Activated CD4-positive, alpha-beta T cell treated with anti-CD3 and anti-CD28 coated beads for 36 hours (primary cell): ENCODE measurements around the gene EPS8L3. TPM values are rescaled to one million over a fixed set of nuclear protein-coding genes. Genes with fewer than 3 reads are reported as not detected.
"Not testable (repeated sequence)": the region's sequence is repeated elsewhere in the genome, so short reads cannot be mapped to it uniquely, and the experiment has no call there.

Experiments used
- ATAC-seq: fragments of 200-7000 bp; cut with Tn5 transposase; one replicate; pipeline ENCODE4 v1.10.0; 2021; ENCODE audit warnings: mild to moderate bottlenecking, moderate library complexity
- CTCF ChIA-PET: fragments of 350-600 bp; sonication (Branson Sonifier 250); formaldehyde crosslinking; loops from one replicate; lab custom pipeline; 2021; ENCODE audit warnings: antibody characterized with exemption; lab: Charles Lee
- POLR2A ChIA-PET: fragments of 350-600 bp; sonication (Branson Sonifier 250); formaldehyde crosslinking; loops from one replicate; lab custom pipeline; 2021; ENCODE audit warnings: antibody characterized with exemption, inconsistent platforms; lab: Charles Lee
- DNase-seq: peaks from one replicate; pipeline ENCODE4 v3.0.0-alpha.2; 2020
- H3K27ac Mint-ChIP-seq: one replicate; pipeline ENCODE4 v1.8.0; 2021; ENCODE audit warnings: mixed read lengths
- H3K27me3 Mint-ChIP-seq: one replicate; pipeline ENCODE4 v1.8.0; 2021; ENCODE audit warnings: mixed read lengths
- H3K36me3 Mint-ChIP-seq: one replicate; pipeline ENCODE4 v1.8.0; 2021; ENCODE audit warnings: low read depth, mixed read lengths
- H3K4me1 Mint-ChIP-seq: one replicate; pipeline ENCODE4 v1.8.0; 2021; ENCODE audit warnings: mixed read lengths
- H3K4me3 Mint-ChIP-seq: one replicate; pipeline ENCODE4 v1.8.0; 2021; ENCODE audit warnings: mild to moderate bottlenecking, moderate library complexity, mixed read lengths
- H3K9me3 Mint-ChIP-seq: one replicate; pipeline ENCODE4 v1.8.0; 2021; ENCODE audit warnings: low read depth, mixed read lengths
- intact Hi-C, 2 experiments: fragments of 100-400 bp; cut with DNase I in 1 of 2; cut with micrococcal nuclease in 1 of 2; formaldehyde crosslinking; loops; one replicate each; pipeline versions ENCODE4 v1.14.2 to v1.15.1; 2022 to 2024; cut with DNase I, micrococcal nuclease
- total RNA-seq, 2 experiments: library from RNA; stranded (reverse); gene quantifications; one replicate each; pipeline ENCODE4 v1.2.3, GENCODE V29; 2021

EPS8L3 gene
- total RNA-seq, 2 experiments from 2014 or later = not detected

DNA sequence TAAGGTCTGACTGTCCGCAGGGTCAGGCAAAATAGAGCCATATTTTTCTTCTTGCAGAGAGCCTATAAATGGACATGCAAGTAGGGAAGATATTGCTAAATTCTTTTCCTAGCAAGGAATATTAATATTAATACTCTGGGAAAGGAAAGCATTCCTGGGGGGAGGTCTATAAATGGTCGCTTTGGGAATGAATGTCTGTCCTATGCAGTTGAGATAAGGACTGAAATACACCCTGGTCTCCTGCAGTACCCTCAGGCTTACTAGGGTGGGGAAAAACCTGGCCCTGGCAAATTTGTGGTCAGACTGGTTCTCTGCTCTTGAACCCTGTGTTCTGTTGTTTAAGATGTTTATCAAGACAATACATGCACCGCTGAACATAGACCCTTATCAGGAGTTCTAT is 60.8 kb downstream of the EPS8L3 start:
- CTCF ChIA-PET = interaction anchor here (0.7 kb wide), 1 partner anchor 31 kb away, joined by 4 read pairs; no protein-coding TSS in a partner anchor
- H3K4me1 Mint-ChIP-seq, POLR2A ChIA-PET, H3K27ac Mint-ChIP-seq, ATAC-seq, intact Hi-C loops, DNase-seq, H3K4me3 Mint-ChIP-seq, H3K27me3 Mint-ChIP-seq, H3K9me3 Mint-ChIP-seq: not testable (repeated sequence)
- peaks cover 20% of the 10 kb centered on the region for H3K36me3 Mint-ChIP-seq

Other genes starting within 250 kb of the EPS8L3 start
- under 1 TPM in 1 of 2 experiments, not detected in 1; 0.34 TPM for gene GPR61, start 224.1 kb downstream of the EPS8L3 start, total RNA-seq
- gene GNAI3, start 215.3 kb downstream of the EPS8L3 start, total RNA-seq = 1 to 10 TPM; 7.1 to 9.6 TPM
- gene GNAT2, start 144.3 kb downstream of the EPS8L3 start, total RNA-seq = under 1 TPM; 0.26 to 0.64 TPM
- gene AMPD2, start 144.1 kb downstream of the EPS8L3 start, total RNA-seq = 10 to 100 TPM; 73.5 to 99.5 TPM
- 10 to 100 TPM; 18.1 to 20.6 TPM for gene GSTM4, start 107.8 kb downstream of the EPS8L3 start, total RNA-seq
- gene GSTM2, start 95.9 kb downstream of the EPS8L3 start, total RNA-seq = 10 to 100 TPM; 18.7 to 23.9 TPM
- gene GSTM1, start 76.1 kb downstream of the EPS8L3 start, total RNA-seq = 100 to 1,000 TPM in 1 of 2 experiments, 10 to 100 TPM in 1; 94.0 to 116 TPM
- gene GSTM5, start 51.7 kb downstream of the EPS8L3 start, total RNA-seq = under 1 TPM; 0.25 to 0.54 TPM
- 10 to 100 TPM; 47.6 to 49.1 TPM for gene GSTM3, start 22.9 kb downstream of the EPS8L3 start, total RNA-seq
- 10 to 100 TPM; 37.7 to 44.8 TPM for gene CSF1, start 146.9 kb upstream of the EPS8L3 start, total RNA-seq
- 10 to 100 TPM; 79.1 to 82.6 TPM for gene AHCYL1, start 220.8 kb upstream of the EPS8L3 start, total RNA-seq